CD4-positive, alpha-beta T cell treated with Interleukin-10 for 1 hour (primary cell): Measurements from ENCODE around the gene ANTKMT.
"Not testable (repeated sequence)": the region's sequence is repeated elsewhere in the genome, so short reads cannot be mapped to it uniquely, and the experiment has no call there.

Experiments
- DNase-seq: peaks from one replicate; pipeline ENCODE4 v3.0.0-alpha.2; 2020

The ANTKMT gene

GRCh38 chr16:746637-747036 is 25.7 kb downstream of the ANTKMT start:
- no peak for DNase-seq

DNA sequence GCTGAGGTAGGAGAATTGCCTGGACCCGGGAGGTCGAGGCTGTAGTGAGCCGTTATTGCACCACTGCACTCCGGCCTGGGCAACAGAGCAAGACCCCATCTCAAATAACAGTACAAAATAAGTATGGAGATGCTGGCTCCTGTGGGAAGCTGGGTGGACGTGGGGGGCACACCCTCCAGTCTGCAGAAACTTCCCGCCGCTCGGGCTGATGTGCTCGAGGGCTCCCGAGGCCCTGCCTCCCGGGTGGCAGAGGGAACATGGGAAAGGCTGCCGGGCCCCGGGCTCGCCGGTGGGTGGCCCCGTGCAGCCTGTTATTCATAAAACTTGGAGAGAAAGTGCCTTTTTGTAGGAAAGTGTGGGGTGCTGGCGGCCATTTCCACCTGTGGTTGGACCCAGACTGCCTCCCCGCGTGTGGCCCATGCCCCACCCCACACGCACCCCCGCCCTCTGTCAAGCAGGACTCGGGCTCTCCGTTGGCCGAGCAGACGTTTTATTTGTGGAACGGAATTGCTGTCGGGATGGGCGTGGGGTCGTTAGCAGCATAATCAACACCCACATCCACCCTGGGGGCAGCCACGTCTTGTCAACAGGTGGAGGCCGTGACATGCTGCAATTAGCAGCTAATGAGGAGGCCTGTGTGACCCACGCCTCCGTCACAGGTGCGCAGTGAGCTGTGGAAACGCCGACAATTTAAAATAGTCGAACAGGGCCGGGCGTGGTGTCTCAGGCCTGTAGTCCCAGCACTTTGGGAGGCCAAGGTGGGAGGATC is 27.2 kb downstream of the ANTKMT start:
- no peak for DNase-seq

DNA sequence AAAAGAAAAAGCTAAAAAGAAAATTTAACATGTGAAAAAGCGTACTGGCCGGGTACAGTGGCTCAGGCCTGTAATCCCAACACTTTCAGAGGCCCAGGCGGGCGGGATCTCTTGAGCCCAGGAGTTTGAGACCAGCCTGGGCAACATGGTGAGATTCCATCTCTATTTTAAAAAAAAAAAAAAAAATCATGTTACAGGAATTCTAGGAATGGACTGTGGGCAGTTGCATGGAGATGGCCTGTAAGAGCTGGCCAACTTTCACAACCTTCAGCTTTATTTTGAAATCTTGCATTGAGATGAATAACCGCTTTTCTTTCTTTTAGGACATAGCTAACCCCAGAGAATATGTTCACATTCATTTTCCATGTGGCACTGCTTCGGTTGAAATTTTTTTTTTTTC is 28.1 kb downstream of the ANTKMT start:
- DNase-seq, result no peak

DNA sequence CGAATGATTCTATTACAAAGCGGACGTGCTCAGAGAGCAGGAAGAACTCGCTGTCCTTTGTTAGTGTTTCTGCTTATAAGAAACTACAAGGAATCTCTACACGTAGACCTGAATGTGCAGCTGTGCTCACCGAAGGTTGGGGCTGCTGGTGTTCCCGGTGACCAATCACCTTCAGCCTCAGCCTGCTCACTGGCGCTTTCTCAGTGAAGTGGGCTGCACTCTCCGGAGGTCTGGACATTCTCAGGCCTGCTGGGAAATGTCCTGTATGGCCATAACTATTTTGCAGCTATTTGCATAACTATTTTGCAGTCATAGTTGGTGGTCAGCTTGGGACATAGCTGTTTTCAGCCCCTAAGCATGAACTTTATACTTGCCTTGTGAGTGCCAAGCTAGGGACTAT is 29.5 kb downstream of the ANTKMT start:
- DNase-seq, result no peak

DNA sequence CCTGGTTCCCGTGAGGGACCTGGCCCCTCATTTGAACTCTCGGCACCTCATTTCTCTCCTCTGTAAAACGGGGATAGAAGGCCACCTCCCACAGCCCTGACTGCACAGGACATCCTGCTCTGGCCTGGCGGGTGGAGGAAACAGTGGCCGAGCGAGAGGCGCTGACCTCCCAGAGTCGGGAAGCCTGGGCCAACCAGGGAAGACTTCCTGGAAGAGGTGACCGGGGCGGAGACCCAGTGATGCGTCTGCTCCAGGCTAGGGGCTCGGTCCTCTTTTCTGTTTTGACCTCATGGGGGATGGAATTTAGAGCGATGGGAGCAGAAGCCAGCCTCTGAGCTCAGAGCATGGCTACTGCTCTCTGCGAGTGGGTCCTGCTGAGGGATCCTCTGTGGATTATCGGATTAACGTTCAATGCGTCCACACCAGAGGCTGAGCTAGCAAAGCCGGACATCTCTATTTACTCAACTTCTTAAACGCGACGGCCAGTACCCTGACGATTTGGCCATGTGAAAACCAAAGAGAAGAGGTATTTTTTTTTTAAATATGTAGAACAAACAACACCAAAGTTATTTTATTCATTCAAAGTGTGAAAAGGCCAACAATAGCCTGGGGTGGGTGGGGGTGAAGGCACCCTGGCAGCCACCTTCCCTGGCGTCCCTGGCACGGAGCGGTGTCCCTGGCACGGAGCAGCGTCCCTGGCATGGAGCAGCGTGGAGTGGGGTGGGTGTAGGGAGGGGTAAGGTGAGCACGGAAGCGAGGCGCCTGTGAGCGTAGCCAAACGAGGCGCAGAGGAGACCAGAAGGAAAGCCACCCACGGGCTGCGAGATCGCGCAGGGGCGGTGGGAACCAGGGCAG is 30.4 kb downstream of the ANTKMT start:
- no peak for DNase-seq

GRCh38 chr16:752007-752312 is 31.0 kb downstream of the ANTKMT start:
- DNase-seq, result no peak

- DNase-seq, result not testable (repeated sequence)
These were observed 33.2 kb downstream of the ANTKMT start for GRCh38 chr16:754121-754607.

DNA sequence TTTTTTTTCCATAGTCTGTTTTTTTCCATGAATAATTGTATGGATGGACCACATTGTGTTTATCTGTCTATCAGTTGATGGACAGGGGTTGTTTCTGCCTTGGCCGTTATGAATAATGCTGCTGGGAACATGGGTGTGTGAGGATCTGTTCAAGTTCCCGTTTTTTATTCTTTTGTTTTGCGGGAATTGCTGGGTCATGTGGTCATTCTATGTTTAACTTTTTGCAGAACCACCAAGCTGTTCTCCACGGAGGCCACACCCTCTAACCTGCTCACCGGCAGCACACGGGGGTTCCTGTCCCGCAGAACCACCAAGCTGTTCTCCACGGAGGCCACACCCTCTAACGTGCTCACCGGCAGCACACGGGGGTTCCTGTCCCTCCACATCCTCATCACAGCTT is 33.7 kb downstream of the ANTKMT start:
- DNase-seq, result peak; percentile 15

DNA sequence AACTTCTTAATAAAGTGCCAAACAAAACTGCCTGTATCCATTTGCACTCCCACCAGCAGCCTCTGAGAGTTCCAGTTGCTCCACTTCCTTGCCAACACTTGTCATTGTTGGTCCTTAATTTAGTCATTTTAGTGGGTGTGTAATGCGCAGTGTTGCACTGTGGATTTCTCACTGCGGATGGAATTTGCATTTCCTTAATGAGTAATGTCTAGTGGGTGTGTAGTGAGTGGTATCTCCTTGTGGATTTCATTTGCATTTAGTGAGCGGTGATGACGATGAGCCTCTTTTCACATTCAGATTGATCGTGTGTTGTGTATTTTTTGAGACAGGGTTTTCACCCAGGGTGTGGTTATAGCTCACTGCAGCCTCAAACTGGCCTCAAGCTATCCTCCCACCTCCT is 35.5 kb downstream of the ANTKMT start:
- DNase-seq, result no peak

DNA sequence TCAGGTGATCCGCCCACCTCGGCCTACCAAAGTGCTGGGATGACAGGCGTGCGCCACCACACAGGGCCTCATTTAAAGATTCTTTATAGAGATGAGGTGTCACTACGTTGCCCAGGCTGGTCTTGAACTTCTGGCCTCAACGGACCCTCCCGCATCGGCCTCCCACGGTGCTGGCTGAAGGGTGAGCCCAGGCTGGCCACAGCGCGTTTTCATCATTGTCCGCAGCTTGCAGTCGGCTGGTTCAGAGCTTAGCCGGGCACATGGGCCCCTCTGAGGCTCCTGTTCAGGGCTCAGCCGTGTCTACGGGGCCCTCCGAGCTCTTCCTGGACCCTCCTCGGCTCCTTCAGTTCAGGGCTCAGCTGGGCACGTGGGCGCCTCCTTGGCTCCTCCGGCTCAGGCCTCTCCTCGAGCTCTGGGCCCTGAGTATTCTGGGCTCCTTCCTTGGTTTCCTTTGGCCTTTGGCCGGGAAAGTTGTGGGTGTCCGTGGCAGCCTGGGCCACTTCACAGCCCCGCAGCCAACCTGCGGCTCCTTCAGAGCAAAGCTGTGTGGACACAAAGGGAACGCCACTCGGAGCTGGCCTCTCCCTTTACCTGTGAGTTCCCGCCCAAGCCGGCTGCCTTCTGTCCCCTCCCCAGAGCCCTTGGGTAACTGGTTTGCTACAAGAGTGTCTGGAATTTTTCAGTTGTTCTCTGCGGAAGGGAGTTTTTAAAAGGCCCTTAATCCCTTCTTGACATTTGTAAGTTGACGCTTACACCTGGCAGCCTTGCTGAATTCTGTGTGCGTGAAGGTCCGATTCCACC is 38.4 kb downstream of the ANTKMT start:
- DNase-seq, result no peak

GRCh38 chr16:760065-760464 is 39.1 kb downstream of the ANTKMT start:
- no peak for DNase-seq

GRCh38 chr16:760545-761343 is 39.8 kb downstream of the ANTKMT start, which contains the start of gene MSLN:
MSLN (plus strand) TSS chr16:760734; CDS start chr16:762681, 1,947 bp downstream.
- no peak for DNase-seq

GRCh38 chr16:761625-762513 is 40.9 kb downstream of the ANTKMT start:
- no peak for DNase-seq

GRCh38 chr16:762595-763268 is 41.8 kb downstream of the ANTKMT start:
- DNase-seq, result no peak

DNA sequence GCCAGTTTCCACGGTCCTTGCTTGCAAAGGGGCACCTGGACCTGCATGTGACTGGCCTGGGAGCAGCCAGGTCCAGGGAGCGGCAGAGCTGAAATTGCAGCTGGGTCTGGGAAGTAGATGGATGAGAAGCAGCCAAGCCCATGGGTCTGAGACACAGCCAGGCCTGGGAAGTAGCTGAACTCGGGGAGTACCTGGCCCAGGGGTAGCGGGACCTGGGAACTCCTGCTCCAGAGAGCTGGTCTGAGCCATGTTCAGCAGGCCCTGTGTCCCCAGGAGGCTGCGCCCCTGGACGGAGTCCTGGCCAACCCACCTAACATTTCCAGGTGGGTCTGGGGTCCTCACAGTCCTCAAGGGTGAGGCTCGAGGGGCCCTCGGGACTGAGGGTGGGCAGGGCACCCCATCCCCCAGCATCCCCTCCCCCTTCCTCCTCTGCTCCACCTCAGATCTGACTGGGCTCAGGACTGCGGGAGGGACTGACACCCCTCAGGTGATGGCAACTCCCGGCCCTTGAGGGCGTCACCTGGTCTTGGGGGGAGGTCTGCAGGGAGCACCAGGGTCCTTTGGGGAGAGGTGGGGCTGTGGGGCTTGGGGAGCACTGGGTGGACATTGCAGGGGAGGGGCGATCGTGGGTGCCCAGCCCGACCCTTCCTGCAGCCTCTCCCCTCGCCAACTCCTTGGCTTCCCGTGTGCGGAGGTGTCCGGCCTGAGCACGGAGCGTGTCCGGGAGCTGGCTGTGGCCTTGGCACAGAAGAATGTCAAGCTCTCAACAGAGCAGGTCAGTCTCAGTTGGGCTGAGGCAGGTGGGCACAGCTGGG is 42.6 kb downstream of the ANTKMT start:
- no peak for DNase-seq

GRCh38 chr16:764184-764750 is 43.3 kb downstream of the ANTKMT start:
- DNase-seq, result no peak

GRCh38 chr16:764848-765487 is 44.0 kb downstream of the ANTKMT start:
- DNase-seq, result no peak

GRCh38 chr16:765488-765865 is 44.5 kb downstream of the ANTKMT start:
- no peak for DNase-seq
